ENCODE results near the gene RAX2. TPM values are rescaled to one million over a fixed set of nuclear protein-coding genes. Genes with fewer than 3 reads are reported as not detected.

RAX2 gene
- total and polyA plus RNA-seq, 4 experiments from 2014 or later = not detected

DNA sequence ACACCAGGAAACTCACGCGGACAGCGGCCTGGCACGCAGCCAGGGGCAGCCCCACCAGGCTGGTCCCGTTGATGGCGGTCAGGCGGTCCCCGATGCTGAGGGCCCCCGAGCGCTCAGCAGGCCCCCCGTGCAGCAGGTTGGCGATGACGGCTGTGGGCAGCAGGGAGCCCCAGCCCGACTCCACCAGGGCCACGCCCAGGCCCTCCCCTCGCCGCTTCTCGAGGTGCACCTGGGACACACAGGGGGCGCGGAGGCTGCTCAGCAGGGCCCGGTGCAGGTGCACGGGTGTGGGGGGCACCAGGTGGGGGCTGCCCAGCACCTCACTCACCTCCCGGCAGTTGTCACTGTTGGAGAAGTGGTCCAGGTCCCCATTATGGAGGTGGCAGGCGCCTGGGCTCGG lies 19.5 kb downstream of the RAX2 start:
- peaks cover 23% of the 10 kb centered on the region for H3K36me3 ChIP-seq (ENCODE audit: insufficient read depth, low read length)
- intact Hi-C loops (cut with micrococcal nuclease) = no loop called here
- CTCF ChIA-PET (ENCODE audit: partially characterized antibody) = interaction anchor here (1.2 kb wide), 1 partner anchor 10 kb away, joined by 3 read pairs; the partner anchor contains the start of gene MRPL54

GRCh38 chr19:3751236-3751635 lies 20.8 kb downstream of the RAX2 start:
- H3K4me3 Mint-ChIP-seq = no peak overlapping the region
- peaks cover 6 to 15% (median 9%) of the 10 kb centered on the region in 4 donors for H3K4me1 Mint-ChIP-seq
- no peak overlapping the region for H3K27ac Mint-ChIP-seq
- CTCF ChIA-PET (ENCODE audit: partially characterized antibody) = interaction anchor here (0.6 to 3.9 kb wide), 3 partner anchors 11 to 266 kb away, joined by 3 to 15 read pairs (median 3); partner anchors contain the start of genes APBA3 and MRPL54
- no peaks in the 10 kb centered on the region for H3K27me3 Mint-ChIP-seq
- no peak overlapping the region for H3K4me3 ChIP-seq (ENCODE audit: low read length in 2 of 2)
- no peaks in the 10 kb centered on the region for H3K27me3 ChIP-seq (ENCODE audit: insufficient read depth, low read length)
- peaks cover 0 to 2% (median 0%) of the 10 kb centered on the region in 8 donors for H3K9me3 Mint-ChIP-seq
- DNase-seq = peak in 1 of 5 donors; percentile 2
- no peaks in the 10 kb centered on the region for H3K4me1 ChIP-seq (ENCODE audit: insufficient read depth, low read length)
- no peaks in the 10 kb centered on the region for H3K9me3 ChIP-seq (ENCODE audit: control insufficient read depth in 1 of 2, low read length in 2 of 2)
- intact Hi-C loops (cut with micrococcal nuclease) = no loop called here
- POLR2A ChIA-PET (ENCODE audit: partially characterized antibody) = interaction anchor here (0.6 to 2.0 kb wide), 2 partner anchors 10 to 11 kb away, joined by 4 to 8 read pairs; partner anchors contain the start of genes APBA3 and MRPL54
- H3K36me3 Mint-ChIP-seq = peaks cover 24 to 46% of the 10 kb centered on the region in 2 donors
- H3K36me3 ChIP-seq (ENCODE audit: insufficient read depth, low read length) = peaks cover 18% of the 10 kb centered on the region
- no peak overlapping the region for H3K27ac ChIP-seq (ENCODE audit: low read depth, low read length)

More for the DNA sequence above, 19.5 kb downstream of the RAX2 start:
- Mint-ChIP-seq H3K36me3 (peaks cover 27 to 49% of the 10 kb centered on the region in 2 donors), H3K9me3 (peaks cover 0 to 2% (median 0%) of the 10 kb centered on the region in 8 donors), H3K4me1 (peaks cover 9 to 25% (median 14%) of the 10 kb centered on the region in 4 donors), H3K27ac (no peak overlapping the region), H3K27me3 (no peaks in the 10 kb centered on the region), H3K4me3 (no peak overlapping the region)
- Histone ChIP-seq H3K27ac (ENCODE audit: low read depth, low read length) (no peak overlapping the region), H3K27me3 (ENCODE audit: insufficient read depth, low read length) (no peaks in the 10 kb centered on the region), H3K9me3 (ENCODE audit: control insufficient read depth in 1 of 2, low read length in 2 of 2) (no peaks in the 10 kb centered on the region), H3K4me1 (ENCODE audit: insufficient read depth, low read length) (peaks cover 1% of the 10 kb centered on the region), H3K4me3 (ENCODE audit: low read length in 2 of 2) (no peak overlapping the region)
- POLR2A ChIA-PET (ENCODE audit: partially characterized antibody) = interaction anchor here (2.0 kb wide), 1 partner anchor 9 kb away, joined by 8 read pairs; the partner anchor contains the start of gene APBA3
- no peak for DNase-seq

DNA sequence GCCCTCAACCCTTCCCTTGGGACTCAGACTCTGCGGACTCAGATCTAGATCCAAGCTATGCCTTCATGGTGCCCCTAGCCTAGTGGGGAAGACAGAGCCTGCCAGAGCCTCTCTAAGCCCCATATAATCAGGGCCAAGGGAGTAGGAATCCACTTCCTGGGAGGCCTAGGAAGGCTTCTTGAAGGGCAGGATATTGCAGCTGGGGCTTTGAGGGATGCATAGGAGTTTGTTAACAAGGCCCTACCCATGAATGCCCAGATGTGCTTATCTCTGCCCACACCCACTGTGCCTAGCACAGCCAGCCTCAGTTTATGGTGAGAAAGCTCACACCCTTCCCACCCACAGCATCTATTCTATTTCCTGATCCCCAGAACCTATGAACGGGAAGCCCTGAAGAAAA lies 21.8 kb downstream of the RAX2 start:
- peaks cover 18% of the 10 kb centered on the region for H3K36me3 ChIP-seq (ENCODE audit: insufficient read depth, low read length)
- ChIA-PET POLR2A (ENCODE audit: partially characterized antibody) (interaction anchor here (0.5 to 2.2 kb wide), 4 partner anchors 9 to 72 kb away, joined by 3 to 10 read pairs (median 4); partner anchors contain the start of gene MRPL54), CTCF (ENCODE audit: partially characterized antibody) (interaction anchor here (0.9 to 3.9 kb wide), 2 partner anchors 12 to 32 kb away, joined by 3 to 15 read pairs; partner anchors contain the start of genes APBA3 and MRPL54)
- H3K4me3 Mint-ChIP-seq = no peak overlapping the region
- H3K4me1 Mint-ChIP-seq = peaks cover 3 to 9% (median 4%) of the 10 kb centered on the region in 4 donors
- H3K27ac ChIP-seq (ENCODE audit: low read depth, low read length) = no peak overlapping the region
- H3K36me3 Mint-ChIP-seq = peaks cover 20 to 41% of the 10 kb centered on the region in 2 donors
- DNase-seq = no peak
- no peaks in the 10 kb centered on the region for H3K4me1 ChIP-seq (ENCODE audit: insufficient read depth, low read length)
- no peak overlapping the region for H3K4me3 ChIP-seq (ENCODE audit: low read length in 2 of 2)
- H3K27me3 Mint-ChIP-seq = no peaks in the 10 kb centered on the region
- no peaks in the 10 kb centered on the region for H3K27me3 ChIP-seq (ENCODE audit: insufficient read depth, low read length)
- H3K9me3 Mint-ChIP-seq = peaks cover 0 to 2% (median 0%) of the 10 kb centered on the region in 8 donors
- intact Hi-C loops (cut with micrococcal nuclease) = no loop called here
- no peak overlapping the region for H3K27ac Mint-ChIP-seq
- H3K9me3 ChIP-seq (ENCODE audit: control insufficient read depth in 1 of 2, low read length in 2 of 2) = no peaks in the 10 kb centered on the region

DNA sequence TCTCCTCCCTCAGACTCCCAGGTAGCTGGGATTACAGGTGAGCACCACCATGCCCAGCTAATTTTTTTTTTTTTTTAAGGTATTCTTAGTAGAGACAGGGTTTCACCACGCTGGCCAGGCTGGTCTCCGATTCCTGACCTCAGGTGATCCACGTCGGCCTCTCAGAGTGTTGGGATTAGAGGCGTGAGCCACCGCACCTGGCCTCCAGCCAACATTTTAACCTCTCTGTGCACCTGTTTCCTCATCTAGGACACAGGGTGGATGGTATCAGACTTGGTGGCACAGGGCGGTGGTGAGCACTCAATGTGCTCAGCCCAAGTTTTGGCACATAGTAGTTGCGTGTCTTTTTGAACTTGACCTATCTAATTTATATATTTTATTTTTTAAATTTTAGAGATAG lies 23.1 kb downstream of the RAX2 start:
- H3K4me3 ChIP-seq (ENCODE audit: low read length in 2 of 2) = no peak overlapping the region
- H3K4me1 ChIP-seq (ENCODE audit: insufficient read depth, low read length) = no peaks in the 10 kb centered on the region
- H3K36me3 ChIP-seq (ENCODE audit: insufficient read depth, low read length) = peaks cover 18% of the 10 kb centered on the region
- peaks cover 16 to 31% of the 10 kb centered on the region in 2 donors for H3K36me3 Mint-ChIP-seq
- no peak overlapping the region for H3K27ac Mint-ChIP-seq
- peak in 1 of 5 donors; percentile 13 for DNase-seq
- H3K27me3 Mint-ChIP-seq = no peaks in the 10 kb centered on the region
- H3K4me1 Mint-ChIP-seq = peaks cover 0 to 3% (median 0%) of the 10 kb centered on the region in 4 donors
- H3K4me3 Mint-ChIP-seq = no peak overlapping the region
- H3K27me3 ChIP-seq (ENCODE audit: insufficient read depth, low read length) = no peaks in the 10 kb centered on the region
- no peaks in the 10 kb centered on the region for H3K9me3 ChIP-seq (ENCODE audit: control insufficient read depth in 1 of 2, low read length in 2 of 2)
- intact Hi-C loops (cut with micrococcal nuclease) = no loop called here
- CTCF ChIA-PET (ENCODE audit: partially characterized antibody) = interaction anchor here (1.5 to 3.9 kb wide), 2 partner anchors 13 to 73 kb away, joined by 3 to 15 read pairs; partner anchors contain the start of genes APBA3 and MRPL54
- no peak overlapping the region for H3K27ac ChIP-seq (ENCODE audit: low read depth, low read length)
- POLR2A ChIA-PET (ENCODE audit: partially characterized antibody) = interaction anchor here (2.2 kb wide), 1 partner anchor 14 kb away, joined by 10 read pairs; the partner anchor contains the start of gene MRPL54
- peaks cover 0 to 2% (median 0%) of the 10 kb centered on the region in 8 donors for H3K9me3 Mint-ChIP-seq

- Mint-ChIP-seq H3K27me3 (no peaks in the 10 kb centered on the region), H3K4me3 (no peak overlapping the region), H3K4me1 (peaks cover 0 to 3% (median 0%) of the 10 kb centered on the region in 4 donors), H3K9me3 (no peaks in the 10 kb centered on the region), H3K27ac (no peak overlapping the region), H3K36me3 (peaks cover 17 to 22% of the 10 kb centered on the region in 2 donors)
- Histone ChIP-seq H3K4me1 (ENCODE audit: insufficient read depth, low read length) (no peaks in the 10 kb centered on the region), H3K4me3 (ENCODE audit: low read length in 2 of 2) (no peak overlapping the region), H3K27ac (ENCODE audit: low read depth, low read length) (no peak overlapping the region), H3K36me3 (ENCODE audit: insufficient read depth, low read length) (peaks cover 16% of the 10 kb centered on the region), H3K27me3 (ENCODE audit: insufficient read depth, low read length) (no peaks in the 10 kb centered on the region), H3K9me3 (ENCODE audit: control insufficient read depth in 1 of 2, low read length in 2 of 2) (no peaks in the 10 kb centered on the region)
- CTCF ChIA-PET (ENCODE audit: partially characterized antibody) = no interaction called here
- DNase-seq = peak in 1 of 5 donors; percentile 27
- intact Hi-C loops (cut with micrococcal nuclease) = no loop called here
- POLR2A ChIA-PET (ENCODE audit: partially characterized antibody) = interaction anchor here (0.6 to 1.1 kb wide), 4 partner anchors 10 to 25 kb away, joined by 3 to 4 read pairs (median 4); partner anchors contain the start of genes APBA3 and MRPL54
Observed at GRCh38 chr19:3746371-3747056, 25.5 kb downstream of the RAX2 start.

DNA sequence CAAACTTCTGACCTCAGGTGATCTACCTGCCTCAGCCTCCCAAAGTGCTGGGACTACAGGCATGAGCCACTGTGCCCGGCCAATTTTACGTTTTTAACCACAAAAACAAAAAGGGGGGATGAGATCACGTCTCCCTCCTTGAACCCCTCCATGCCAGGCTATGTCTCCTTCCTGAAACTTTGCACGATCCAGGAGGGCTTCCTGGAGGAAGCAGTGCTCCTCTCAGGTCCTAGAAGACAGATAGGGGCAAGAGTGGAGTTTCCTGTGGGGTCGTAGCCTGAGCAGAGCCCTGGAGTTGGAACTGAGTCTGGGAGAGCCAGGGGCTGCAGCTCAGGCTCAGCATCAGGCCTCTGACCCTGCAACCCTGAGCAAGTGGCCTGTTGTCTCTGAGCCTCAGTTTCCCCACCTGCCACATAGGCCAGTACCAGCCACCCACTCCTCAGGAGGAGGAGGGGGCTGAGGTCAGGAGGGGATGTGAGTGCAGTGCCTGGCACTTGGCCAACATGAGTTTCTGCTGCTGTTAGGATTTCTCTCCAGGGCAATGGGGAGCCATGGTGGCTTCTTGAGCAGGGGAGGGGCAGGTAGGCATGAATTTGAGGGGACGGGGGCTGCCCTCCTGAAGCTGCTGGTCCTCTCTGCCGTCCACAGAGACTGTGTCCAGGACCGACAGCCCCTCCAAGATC lies 26.5 kb downstream of the RAX2 start:
- ChIA-PET POLR2A (ENCODE audit: partially characterized antibody) (no interaction called here), CTCF (ENCODE audit: partially characterized antibody) (no interaction called here)
- H3K36me3 ChIP-seq (ENCODE audit: insufficient read depth, low read length) = peaks cover 10% of the 10 kb centered on the region
- no peaks in the 10 kb centered on the region for H3K4me1 ChIP-seq (ENCODE audit: insufficient read depth, low read length)
- H3K27me3 ChIP-seq (ENCODE audit: insufficient read depth, low read length) = no peaks in the 10 kb centered on the region
- H3K27ac Mint-ChIP-seq = no peak overlapping the region
- peak in 1 of 5 donors; percentile 1 for DNase-seq
- no peak overlapping the region for H3K4me3 Mint-ChIP-seq
- no peaks in the 10 kb centered on the region for H3K9me3 Mint-ChIP-seq
- H3K36me3 Mint-ChIP-seq = peaks cover 12 to 18% of the 10 kb centered on the region in 2 donors
- no peaks in the 10 kb centered on the region for H3K27me3 Mint-ChIP-seq
- H3K27ac ChIP-seq (ENCODE audit: low read depth, low read length) = no peak overlapping the region
- peaks cover 0 to 3% (median 0%) of the 10 kb centered on the region in 4 donors for H3K4me1 Mint-ChIP-seq
- no peaks in the 10 kb centered on the region for H3K9me3 ChIP-seq (ENCODE audit: control insufficient read depth in 1 of 2, low read length in 2 of 2)
- no peak overlapping the region for H3K4me3 ChIP-seq (ENCODE audit: low read length in 2 of 2)
- intact Hi-C loops (cut with micrococcal nuclease) = no loop called here

DNA sequence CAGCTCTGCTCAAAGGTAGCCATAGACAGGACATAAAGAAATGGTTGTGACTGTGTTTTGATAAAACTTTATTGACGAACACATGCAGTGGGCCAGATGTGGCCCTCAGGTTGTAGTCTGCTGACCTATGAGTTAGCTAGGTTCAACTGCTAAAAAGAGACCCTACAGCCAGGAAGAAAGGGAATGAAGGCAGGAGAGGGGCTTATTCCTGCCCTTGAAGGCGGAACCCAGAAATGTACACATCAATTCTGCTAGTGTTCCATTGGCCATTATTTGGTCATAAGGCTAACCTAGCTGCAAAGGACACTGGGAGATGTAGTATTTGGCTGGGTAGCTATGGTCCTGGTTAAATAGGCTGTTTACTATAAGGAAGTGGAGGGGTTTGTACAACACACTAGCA lies 28.5 kb downstream of the RAX2 start:
- H3K4me1 ChIP-seq (ENCODE audit: insufficient read depth, low read length) = peaks cover 12% of the 10 kb centered on the region
- no peak overlapping the region for H3K4me3 ChIP-seq (ENCODE audit: low read length in 2 of 2)
- no peak overlapping the region for H3K27ac ChIP-seq (ENCODE audit: low read depth, low read length)
- POLR2A ChIA-PET (ENCODE audit: partially characterized antibody) = no interaction called here
- no peak overlapping the region for H3K4me3 Mint-ChIP-seq
- H3K9me3 ChIP-seq (ENCODE audit: control insufficient read depth in 1 of 2, low read length in 2 of 2) = no peaks in the 10 kb centered on the region
- no peaks in the 10 kb centered on the region for H3K27me3 Mint-ChIP-seq
- CTCF ChIA-PET (ENCODE audit: partially characterized antibody) = interaction anchor here (1.6 kb wide), 1 partner anchor 19 kb away, joined by 4 read pairs; the partner anchor contains the start of gene MRPL54
- no peak for DNase-seq
- no peaks in the 10 kb centered on the region for H3K9me3 Mint-ChIP-seq
- peaks cover 0 to 14% (median 10%) of the 10 kb centered on the region in 4 donors for H3K4me1 Mint-ChIP-seq
- H3K36me3 Mint-ChIP-seq = peaks cover 1 to 8% of the 10 kb centered on the region in 2 donors
- no peaks in the 10 kb centered on the region for H3K36me3 ChIP-seq (ENCODE audit: insufficient read depth, low read length)
- intact Hi-C loops (cut with micrococcal nuclease) = no loop called here
- H3K27me3 ChIP-seq (ENCODE audit: insufficient read depth, low read length) = no peaks in the 10 kb centered on the region
- H3K27ac Mint-ChIP-seq = peak overlapping the region in 1 of 7 donors; percentile 43

All from CD4-positive, alpha-beta memory T cell (primary cell).